ENCODE data around the gene HSPD1.
"Not testable (repeated sequence)": the region's sequence is repeated elsewhere in the genome, so short reads cannot be mapped to it uniquely, and the experiment has no call there.

The HSPD1 gene

GRCh38 chr2:197495433-197496134, 4.1 kb downstream of the HSPD1 start:
- no peak for DNase-seq

GRCh38 chr2:197487385-197487784, 12.3 kb downstream of the HSPD1 start:
- DNase-seq, result no peak

- DNase-seq, result no peak
Observed at GRCh38 chr2:197486175-197486574, 13.5 kb downstream of the HSPD1 start.

- not testable (repeated sequence) for DNase-seq
Observed at GRCh38 chr2:197484248-197484647, 15.4 kb downstream of the HSPD1 start.

- no peak for DNase-seq
Observed at GRCh38 chr2:197480165-197481036, 19.2 kb downstream of the HSPD1 start.

GRCh38 chr2:197477797-197478196, 21.8 kb downstream of the HSPD1 start:
- no peak for DNase-seq

GRCh38 chr2:197472166-197472565, 27.5 kb downstream of the HSPD1 start:
- no peak for DNase-seq

- no peak for DNase-seq
Observed at GRCh38 chr2:197464175-197464574, 35.5 kb downstream of the HSPD1 start.

GRCh38 chr2:197461057-197461456, 38.6 kb downstream of the HSPD1 start:
- no peak for DNase-seq

- DNase-seq, result no peak
Observed at GRCh38 chr2:197460649-197461048, 39.0 kb downstream of the HSPD1 start.

- DNase-seq, result no peak
Observed at GRCh38 chr2:197455428-197455827, 44.2 kb downstream of the HSPD1 start.

GRCh38 chr2:197454923-197455322, 44.7 kb downstream of the HSPD1 start:
- DNase-seq, result no peak

- DNase-seq, result peak; percentile 16
Observed at GRCh38 chr2:197453914-197454398, 45.7 kb downstream of the HSPD1 start.

- DNase-seq, result peak; percentile 96
Observed at GRCh38 chr2:197453123-197453913, 46.3 kb downstream of the HSPD1 start, which contains the start of gene COQ10B. Gene COQ10B (plus strand): TSS chr2:197453552. CDS start chr2:197453561, 9 bp downstream.

GRCh38 chr2:197452754-197453122, 46.9 kb downstream of the HSPD1 start:
- no peak for DNase-seq

- not testable (repeated sequence) for DNase-seq
Observed at GRCh38 chr2:197450935-197451358, 48.7 kb downstream of the HSPD1 start.

GRCh38 chr2:197450465-197450864, 49.2 kb downstream of the HSPD1 start:
- DNase-seq, result no peak

GRCh38 chr2:197446844-197447243, 52.8 kb downstream of the HSPD1 start:
- no peak for DNase-seq

- DNase-seq, result no peak
Observed at GRCh38 chr2:197445746-197446145, 53.9 kb downstream of the HSPD1 start.

- no peak for DNase-seq
Observed at GRCh38 chr2:197442857-197443256, 56.8 kb downstream of the HSPD1 start.

GRCh38 chr2:197437380-197437779, 62.3 kb downstream of the HSPD1 start:
- no peak for DNase-seq
